Activated CD4-positive, alpha-beta T cell treated with anti-CD3 and anti-CD28 coated beads, Interleukin-2, Interleukin-6, amounts not matched to agents 100 ng/mL and 50 ng/mL, durations not matched to agents 16 hours and 8 hours (primary cell): ENCODE measurements around the gene PTRHD1.

Source experiments
- DNase-seq: peaks from one replicate; pipeline ENCODE4 v3.0.0-alpha.2; 2020

PTRHD1 gene

GRCh38 chr2:24749069-24749691 lies 44.0 kb downstream of the PTRHD1 start:
- no peak for DNase-seq

GRCh38 chr2:24747299-24747698 lies 45.9 kb downstream of the PTRHD1 start:
- no peak for DNase-seq

- DNase-seq = no peak
Measured at GRCh38 chr2:24745825-24746224, 47.4 kb downstream of the PTRHD1 start.

- DNase-seq = no peak
Measured at GRCh38 chr2:24744356-24744755, 48.8 kb downstream of the PTRHD1 start.

GRCh38 chr2:24743924-24744323 lies 49.3 kb downstream of the PTRHD1 start:
- DNase-seq = no peak

GRCh38 chr2:24742730-24743129 lies 50.5 kb downstream of the PTRHD1 start:
- DNase-seq = no peak

- DNase-seq = no peak
Measured at GRCh38 chr2:24740142-24740541, 53.0 kb downstream of the PTRHD1 start.
